CD8-positive, alpha-beta memory T cell (primary cell): ENCODE data around the gene IKZF2. TPM values are rescaled to one million over a fixed set of nuclear protein-coding genes. Genes with fewer than 3 reads are reported as not detected.

ENCODE experiments used
- CTCF ChIA-PET: fragments of 350-600 bp; sonication (Branson Sonifier 250); formaldehyde crosslinking; loops from one replicate; lab custom pipeline; 2021; ENCODE audit warnings: antibody characterized with exemption; lab: Charles Lee
- POLR2A ChIA-PET: fragments of 350-600 bp; sonication (Branson Sonifier 250); formaldehyde crosslinking; loops from one replicate; lab custom pipeline; 2021; ENCODE audit warnings: antibody characterized with exemption; lab: Charles Lee
- DNase-seq, 5 donors: peaks; one replicate each; pipeline versions ENCODE4 v3.0.0 to v3.0.0-alpha.2; 2020 to 2022; ENCODE audit warnings: mixed read lengths in 1 of 5
- H3K27ac ChIP-seq: one replicate; pipeline ENCODE4 v1.7.0; 2013; ENCODE audit warnings: low read depth, mild to moderate bottlenecking, low read length, moderate library complexity
- H3K27me3 ChIP-seq: 2 replicates; pipeline ENCODE4 v1.7.0; 2013; ENCODE audit warnings: low read length, mild to moderate bottlenecking; ENCODE audit not compliant: insufficient read depth, poor library complexity, severe bottlenecking
- H3K36me3 ChIP-seq: 2 replicates; pipeline ENCODE4 v1.7.0; 2013; ENCODE audit warnings: mild to moderate bottlenecking, low read length, moderate library complexity; ENCODE audit not compliant: insufficient read depth
- H3K4me1 ChIP-seq: 2 replicates; pipeline ENCODE4 v1.7.0; 2013; ENCODE audit warnings: mild to moderate bottlenecking, low read length, moderate library complexity; ENCODE audit not compliant: insufficient read depth
- H3K4me3 ChIP-seq: 2 replicates; pipeline ENCODE4 v1.7.0; 2013; ENCODE audit warnings: mild to moderate bottlenecking, low read length
- H3K9me3 ChIP-seq: 2 replicates; pipeline ENCODE4 v1.7.0; 2013; ENCODE audit warnings: mild to moderate bottlenecking, low read length
- H3K27ac Mint-ChIP-seq, 8 donors: one replicate each; pipeline ENCODE4 v1.8.0; 2020 to 2021; ENCODE audit warnings: mixed read lengths in 8 of 8, mild to moderate bottlenecking in 6 of 8, inconsistent platforms in 3 of 8, moderate library complexity in 3 of 8
- H3K27me3 Mint-ChIP-seq, 2 donors: one replicate each; pipeline ENCODE4 v1.8.0; 2020 to 2021; ENCODE audit warnings: mixed read lengths in 2 of 2, mild to moderate bottlenecking in 1 of 2, moderate library complexity in 1 of 2
- H3K36me3 Mint-ChIP-seq, 3 donors: one replicate each; pipeline ENCODE4 v1.8.0; 2020 to 2021; ENCODE audit warnings: mixed read lengths in 3 of 3, inconsistent platforms in 1 of 3, mild to moderate bottlenecking in 1 of 3
- H3K4me1 Mint-ChIP-seq, 3 donors: one replicate each; pipeline ENCODE4 v1.8.0; 2020 to 2021; ENCODE audit warnings: mixed read lengths in 3 of 3, inconsistent platforms in 1 of 3, mild to moderate bottlenecking in 1 of 3
- H3K4me3 Mint-ChIP-seq, 7 donors: one replicate each; pipeline ENCODE4 v1.8.0; 2020 to 2021; ENCODE audit warnings: mixed read lengths in 7 of 7, mild to moderate bottlenecking in 6 of 7, moderate library complexity in 4 of 7, inconsistent platforms in 2 of 7
- H3K9me3 Mint-ChIP-seq, 5 donors: one replicate each; pipeline ENCODE4 v1.8.0; 2020 to 2022; ENCODE audit warnings: mixed read lengths in 5 of 5, mild to moderate bottlenecking in 3 of 5, moderate library complexity in 2 of 5, inconsistent platforms in 1 of 5
- polyA plus RNA-seq: library from polyadenylated mRNA; unstranded; fragments of 300-500 nt; fragmentation: Illumina TruSeq; gene quantifications from one replicate; pipeline ENCODE4 v1.2.3, GENCODE V29; 2021
- total RNA-seq, 2 experiments: library from RNA; stranded (reverse); gene quantifications; one replicate each; pipeline ENCODE4 v1.2.3, GENCODE V29; 2021

The IKZF2 gene
- total and polyA plus RNA-seq, 3 experiments from 2014 or later, result 4.0 to 10.0 (median 8.9) TPM

GRCh38 chr2:213105212-213105611, 46.2 kb downstream of the IKZF2 start:
- Histone ChIP-seq H3K9me3 (no peaks in the 10 kb centered on the region), H3K27ac (no peak overlapping the region), H3K4me3 (no peak overlapping the region), H3K27me3 (no peaks in the 10 kb centered on the region), H3K36me3 (no peaks in the 10 kb centered on the region), H3K4me1 (no peaks in the 10 kb centered on the region)
- ChIA-PET CTCF (no interaction called here), POLR2A (no interaction called here)
- H3K36me3 Mint-ChIP-seq, result peaks cover 0 to 3% (median 2%) of the 10 kb centered on the region in 3 donors
- H3K27me3 Mint-ChIP-seq, result no peaks in the 10 kb centered on the region
- H3K27ac Mint-ChIP-seq, result peak overlapping the region in 6 of 8 donors; percentile 77 to 95 (median 85)
- H3K9me3 Mint-ChIP-seq, result peaks cover 0 to 2% (median 0%) of the 10 kb centered on the region in 5 donors
- H3K4me3 Mint-ChIP-seq, result peak overlapping the region; percentile 1 to 71 (median 59)
- H3K4me1 Mint-ChIP-seq, result peaks cover 22 to 65% (median 45%) of the 10 kb centered on the region in 3 donors
- no peak for DNase-seq

GRCh38 chr2:213104903-213105202, 46.6 kb downstream of the IKZF2 start:
- H3K27me3 Mint-ChIP-seq, result no peaks in the 10 kb centered on the region
- Histone ChIP-seq H3K9me3 (no peaks in the 10 kb centered on the region), H3K4me3 (no peak overlapping the region), H3K36me3 (no peaks in the 10 kb centered on the region), H3K27ac (no peak overlapping the region), H3K27me3 (no peaks in the 10 kb centered on the region), H3K4me1 (no peaks in the 10 kb centered on the region)
- peaks cover 0 to 3% (median 2%) of the 10 kb centered on the region in 3 donors for H3K36me3 Mint-ChIP-seq
- CTCF ChIA-PET, result no interaction called here
- POLR2A ChIA-PET, result no interaction called here
- peak overlapping the region; percentile 41 to 71 (median 59) for H3K4me3 Mint-ChIP-seq
- H3K4me1 Mint-ChIP-seq, result peaks cover 22 to 68% (median 47%) of the 10 kb centered on the region in 3 donors
- no peak for DNase-seq
- H3K27ac Mint-ChIP-seq, result peak overlapping the region in 7 of 8 donors; percentile 77 to 95 (median 84)
- H3K9me3 Mint-ChIP-seq, result peaks cover 0 to 2% (median 0%) of the 10 kb centered on the region in 5 donors

- Histone ChIP-seq H3K4me3 (no peak overlapping the region), H3K27ac (no peak overlapping the region), H3K36me3 (no peaks in the 10 kb centered on the region), H3K27me3 (no peaks in the 10 kb centered on the region), H3K9me3 (no peaks in the 10 kb centered on the region), H3K4me1 (no peaks in the 10 kb centered on the region)
- ChIA-PET CTCF (no interaction called here), POLR2A (no interaction called here)
- Mint-ChIP-seq H3K27me3 (no peaks in the 10 kb centered on the region), H3K9me3 (peaks cover 0 to 2% (median 0%) of the 10 kb centered on the region in 5 donors), H3K36me3 (peaks cover 0 to 3% (median 2%) of the 10 kb centered on the region in 3 donors), H3K27ac (peak overlapping the region in 7 of 8 donors; percentile 81 to 95 (median 84)), H3K4me1 (peaks cover 26 to 72% (median 51%) of the 10 kb centered on the region in 3 donors), H3K4me3 (peak overlapping the region; percentile 41 to 82 (median 65))
- DNase-seq, result peak in 2 of 5 donors; percentile 43
These were observed 47.1 kb downstream of the IKZF2 start for GRCh38 chr2:213104092-213104902.

DNA sequence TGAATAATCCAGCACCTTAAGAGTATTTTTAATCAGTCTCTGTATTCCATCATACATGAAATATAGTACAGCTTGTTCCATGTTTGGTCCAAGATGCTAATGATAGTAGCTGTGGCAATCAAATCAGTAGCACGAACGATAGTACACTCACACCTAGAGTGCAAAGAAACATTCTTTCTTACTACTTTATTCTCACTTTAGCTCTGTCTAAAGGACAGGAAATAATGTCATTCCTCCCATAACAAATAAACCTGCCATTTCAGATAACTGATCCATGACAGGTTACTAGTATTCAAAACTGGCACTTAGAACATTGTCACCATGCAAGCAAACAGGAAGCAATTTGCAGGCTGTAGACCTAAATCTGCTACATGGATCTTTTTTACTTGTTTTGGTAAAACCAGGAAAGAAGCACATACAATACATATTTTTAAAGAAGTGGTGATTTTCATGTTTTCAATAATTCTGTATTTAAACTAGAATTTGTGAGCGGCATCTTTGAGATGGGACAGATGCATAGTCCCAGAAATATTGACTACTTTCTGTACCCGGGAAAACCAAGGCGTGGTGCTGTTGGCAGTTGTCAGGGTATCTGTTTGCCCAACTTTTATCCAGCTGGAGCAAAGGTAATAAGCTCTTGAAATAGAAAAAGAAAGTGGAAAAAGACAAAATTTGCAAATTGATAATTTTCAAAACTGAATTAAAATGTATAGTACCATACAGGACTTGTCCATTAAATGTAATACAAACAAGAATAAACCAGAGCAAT, 49.5 kb downstream of the IKZF2 start:
- POLR2A ChIA-PET, result interaction anchor here (1.1 kb wide), 1 partner anchor 17 kb away, joined by 3 read pairs; no protein-coding TSS in a partner anchor
- CTCF ChIA-PET, result no interaction called here
- DNase-seq, result no peak
- Histone ChIP-seq H3K27ac (no peak overlapping the region), H3K4me3 (no peak overlapping the region), H3K36me3 (no peaks in the 10 kb centered on the region), H3K27me3 (no peaks in the 10 kb centered on the region), H3K9me3 (no peaks in the 10 kb centered on the region), H3K4me1 (no peaks in the 10 kb centered on the region)
- Mint-ChIP-seq H3K4me1 (peaks cover 24 to 64% (median 52%) of the 10 kb centered on the region in 3 donors), H3K36me3 (peaks cover 0 to 2% (median 0%) of the 10 kb centered on the region in 3 donors), H3K27ac (peak overlapping the region in 7 of 8 donors; percentile 67 to 95 (median 82)), H3K9me3 (peaks cover 0 to 2% (median 0%) of the 10 kb centered on the region in 5 donors), H3K27me3 (no peaks in the 10 kb centered on the region), H3K4me3 (peak overlapping the region in 6 of 7 donors; percentile 37 to 79 (median 52))

DNA sequence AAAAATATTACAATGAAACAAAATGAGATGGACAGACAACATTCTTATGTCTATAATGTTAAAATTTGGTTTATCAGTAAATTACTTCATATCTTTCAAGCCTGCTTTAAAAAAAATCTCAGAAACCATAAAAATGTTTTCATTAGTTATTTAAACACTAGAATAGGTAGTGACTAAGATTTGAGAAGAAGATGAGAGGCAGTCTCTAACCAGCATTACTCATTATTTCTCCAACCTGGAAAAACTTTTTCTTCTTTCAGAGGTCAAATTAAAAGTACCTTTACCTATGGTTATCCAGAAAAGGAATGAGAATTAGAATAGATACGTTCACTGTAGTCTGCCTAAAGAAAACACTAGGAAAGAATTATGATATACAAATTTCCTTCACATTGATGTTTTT, 50.3 kb downstream of the IKZF2 start:
- no peaks in the 10 kb centered on the region for H3K9me3 ChIP-seq
- H3K4me3 ChIP-seq, result no peak overlapping the region
- Mint-ChIP-seq H3K27ac (peak overlapping the region in 7 of 8 donors; percentile 24 to 95 (median 78)), H3K27me3 (no peaks in the 10 kb centered on the region), H3K36me3 (no peaks in the 10 kb centered on the region), H3K4me1 (peaks cover 24 to 63% (median 51%) of the 10 kb centered on the region in 3 donors), H3K4me3 (peak overlapping the region in 4 of 7 donors; percentile 40 to 79 (median 54)), H3K9me3 (peaks cover 0 to 2% (median 0%) of the 10 kb centered on the region in 5 donors)
- H3K27me3 ChIP-seq, result no peaks in the 10 kb centered on the region
- no peaks in the 10 kb centered on the region for H3K36me3 ChIP-seq
- no peak overlapping the region for H3K27ac ChIP-seq
- DNase-seq, result no peak
- ChIA-PET POLR2A (interaction anchor here (1.1 kb wide), 1 partner anchor 17 kb away, joined by 3 read pairs; no protein-coding TSS in a partner anchor), CTCF (no interaction called here)
- H3K4me1 ChIP-seq, result no peaks in the 10 kb centered on the region

GRCh38 chr2:213098612-213099011, 52.8 kb downstream of the IKZF2 start:
- Mint-ChIP-seq H3K4me3 (peak overlapping the region in 4 of 7 donors; percentile 46 to 67 (median 54)), H3K4me1 (peaks cover 17 to 62% (median 45%) of the 10 kb centered on the region in 3 donors), H3K27me3 (no peaks in the 10 kb centered on the region), H3K36me3 (no peaks in the 10 kb centered on the region), H3K27ac (peak overlapping the region in 7 of 8 donors; percentile 4 to 94 (median 67)), H3K9me3 (no peaks in the 10 kb centered on the region)
- no peaks in the 10 kb centered on the region for H3K4me1 ChIP-seq
- DNase-seq, result no peak
- no peak overlapping the region for H3K27ac ChIP-seq
- H3K9me3 ChIP-seq, result no peaks in the 10 kb centered on the region
- CTCF ChIA-PET, result no interaction called here
- H3K36me3 ChIP-seq, result no peaks in the 10 kb centered on the region
- H3K27me3 ChIP-seq, result no peaks in the 10 kb centered on the region
- H3K4me3 ChIP-seq, result no peak overlapping the region
- POLR2A ChIA-PET, result no interaction called here

DNA sequence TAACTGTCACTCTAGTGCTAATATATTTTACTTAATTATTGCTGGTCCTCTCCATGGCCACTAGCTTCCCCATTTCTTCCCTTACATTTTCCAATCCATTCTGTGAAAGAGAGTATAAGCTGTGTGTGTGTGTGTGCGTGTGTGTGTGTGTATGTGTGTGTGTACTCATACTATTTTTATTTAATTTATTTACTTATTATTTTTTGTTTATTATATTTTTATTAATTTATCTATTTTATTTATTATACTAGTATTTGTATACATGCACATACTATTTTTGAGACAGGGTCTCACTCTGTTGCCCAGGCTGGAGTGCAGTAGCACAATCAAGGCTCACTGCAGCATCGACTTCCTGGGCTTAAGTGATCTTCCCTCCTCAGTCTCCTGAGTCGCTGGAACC, 59.6 kb downstream of the IKZF2 start:
- Mint-ChIP-seq H3K9me3 (no peaks in the 10 kb centered on the region), H3K4me1 (peaks cover 4 to 40% (median 39%) of the 10 kb centered on the region in 3 donors), H3K27ac (peak overlapping the region in 2 of 8 donors; percentile 30 to 59), H3K27me3 (no peaks in the 10 kb centered on the region), H3K4me3 (no peak overlapping the region), H3K36me3 (peaks cover 0 to 6% (median 1%) of the 10 kb centered on the region in 3 donors)
- Histone ChIP-seq H3K27me3 (no peaks in the 10 kb centered on the region), H3K36me3 (no peaks in the 10 kb centered on the region), H3K4me1 (no peaks in the 10 kb centered on the region), H3K4me3 (no peak overlapping the region), H3K27ac (no peak overlapping the region), H3K9me3 (no peaks in the 10 kb centered on the region)
- POLR2A ChIA-PET, result no interaction called here
- CTCF ChIA-PET, result no interaction called here
- no peak for DNase-seq
